ENCODE results near the gene GRIK2.
"Not testable (repeated sequence)": the region's sequence is repeated elsewhere in the genome, so short reads cannot be mapped to it uniquely, and the experiment has no call there.

The GRIK2 gene

GRCh38 chr6:101393251-101393828, at the start of gene GRIK2:
Gene GRIK2 (plus strand): TSS chr6:101393708.
- DNase-seq, result peak; percentile 19

DNA sequence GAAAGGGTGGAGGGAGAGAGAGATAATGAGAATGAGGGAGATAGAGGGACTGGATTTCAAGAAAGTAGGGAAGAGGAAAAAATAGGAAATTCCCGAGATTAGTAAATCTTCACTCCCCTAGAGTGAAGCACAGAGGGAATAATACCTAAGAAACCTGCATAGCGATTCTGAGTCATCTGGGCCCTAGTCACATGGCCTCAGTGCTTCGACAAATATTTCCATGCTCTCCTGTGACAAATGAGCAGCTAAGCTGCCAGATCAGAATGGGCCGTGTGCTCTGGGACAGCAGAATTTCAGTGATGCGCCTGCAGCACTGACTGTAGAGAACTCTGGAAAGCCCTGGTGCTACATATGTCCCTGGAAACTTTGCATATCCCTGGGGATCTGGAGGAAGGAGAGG, 48.6 kb upstream of the GRIK2 start:
- DNase-seq, result no peak

GRCh38 chr6:101348816-101349215, 44.7 kb upstream of the GRIK2 start:
- no peak for DNase-seq

DNA sequence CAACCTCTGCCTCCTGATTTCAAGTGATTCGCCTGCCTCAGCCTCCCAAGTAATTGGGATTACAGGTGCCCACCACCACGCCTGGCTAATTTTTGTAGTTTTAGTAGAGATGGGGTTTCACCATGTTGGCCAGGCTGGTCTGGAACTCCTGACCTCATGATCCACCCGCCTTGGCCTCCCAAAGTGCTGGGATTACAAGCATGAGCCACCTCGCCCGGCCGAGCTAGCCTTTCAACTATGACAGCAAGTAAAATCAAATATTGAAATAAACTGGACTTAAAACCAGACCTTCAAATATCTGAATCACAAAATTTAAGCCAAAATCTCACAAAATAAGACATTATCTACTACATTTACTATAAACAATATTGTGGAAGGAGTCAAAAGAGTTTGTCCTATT, 42.9 kb upstream of the GRIK2 start:
- DNase-seq, result not testable (repeated sequence)

- no peak for DNase-seq
Observed at GRCh38 chr6:101351173-101351572, 42.3 kb upstream of the GRIK2 start.

DNA sequence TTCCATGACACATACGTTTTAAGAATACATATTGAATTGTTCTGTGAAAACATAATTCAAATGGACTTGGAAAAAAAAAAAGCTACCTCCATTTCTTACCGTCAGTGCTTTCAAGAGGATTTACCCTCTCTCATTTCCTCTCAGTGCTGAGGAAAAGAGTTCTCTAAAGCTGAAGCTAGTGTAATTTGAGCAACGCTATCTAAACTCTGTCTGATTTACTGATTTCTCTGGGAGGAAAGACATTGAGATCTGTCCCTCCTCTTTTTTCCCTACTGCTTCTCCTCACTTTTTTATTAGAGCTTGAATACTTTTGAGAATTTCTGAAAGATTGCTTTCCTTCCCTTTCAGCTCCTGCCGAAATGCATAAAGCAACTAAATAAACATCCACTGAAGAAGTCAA, 41.2 kb upstream of the GRIK2 start:
- DNase-seq, result no peak

DNA sequence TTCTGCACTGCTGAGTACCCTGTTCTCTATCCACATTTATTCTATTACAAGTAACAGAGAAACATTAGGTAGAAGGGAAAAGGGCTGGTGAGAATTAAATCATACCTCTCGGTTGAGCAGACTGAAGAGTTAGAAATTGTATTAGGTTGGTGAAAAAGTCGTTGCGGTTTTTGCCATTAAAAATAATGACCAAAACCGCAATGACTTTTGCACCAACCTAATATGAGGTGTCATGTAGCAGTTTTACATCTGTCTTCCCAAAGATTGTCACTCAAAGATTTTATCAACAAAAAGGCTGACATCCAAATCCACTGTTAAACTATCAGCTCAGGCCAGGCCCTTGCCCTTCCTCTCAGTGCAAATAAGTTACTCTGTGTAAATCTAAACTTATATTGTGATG, 28.3 kb upstream of the GRIK2 start:
- no peak for DNase-seq

GRCh38 chr6:101379926-101380325, 13.6 kb upstream of the GRIK2 start:
- DNase-seq, result no peak

GRCh38 chr6:101380897-101381630, 12.4 kb upstream of the GRIK2 start:
- no peak for DNase-seq

DNA sequence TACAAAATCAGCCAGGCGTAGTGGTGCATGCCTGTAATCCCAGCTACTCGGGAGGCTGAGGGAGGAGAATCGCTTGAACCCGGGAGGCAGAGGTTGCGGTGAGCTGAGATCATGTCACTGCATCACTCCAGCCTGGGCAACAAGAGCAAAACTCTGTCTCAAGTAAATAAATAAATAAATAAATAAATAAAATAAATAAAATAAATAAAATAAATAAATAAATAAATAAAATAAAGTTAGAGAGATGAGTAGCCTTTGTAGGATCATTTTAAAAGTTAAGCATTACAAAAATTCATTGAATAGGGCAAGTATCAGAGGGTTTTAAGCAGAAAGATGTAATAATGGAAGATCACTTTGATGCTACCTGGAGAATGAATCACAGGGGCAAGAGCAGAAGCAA, 9.8 kb upstream of the GRIK2 start:
- DNase-seq, result not testable (repeated sequence)

- no peak for DNase-seq
Observed at GRCh38 chr6:101386982-101387381, 6.5 kb upstream of the GRIK2 start.

- peak; percentile 5 for DNase-seq
Observed at GRCh38 chr6:101391772-101392585, 1.5 kb upstream of the GRIK2 start.

DNA sequence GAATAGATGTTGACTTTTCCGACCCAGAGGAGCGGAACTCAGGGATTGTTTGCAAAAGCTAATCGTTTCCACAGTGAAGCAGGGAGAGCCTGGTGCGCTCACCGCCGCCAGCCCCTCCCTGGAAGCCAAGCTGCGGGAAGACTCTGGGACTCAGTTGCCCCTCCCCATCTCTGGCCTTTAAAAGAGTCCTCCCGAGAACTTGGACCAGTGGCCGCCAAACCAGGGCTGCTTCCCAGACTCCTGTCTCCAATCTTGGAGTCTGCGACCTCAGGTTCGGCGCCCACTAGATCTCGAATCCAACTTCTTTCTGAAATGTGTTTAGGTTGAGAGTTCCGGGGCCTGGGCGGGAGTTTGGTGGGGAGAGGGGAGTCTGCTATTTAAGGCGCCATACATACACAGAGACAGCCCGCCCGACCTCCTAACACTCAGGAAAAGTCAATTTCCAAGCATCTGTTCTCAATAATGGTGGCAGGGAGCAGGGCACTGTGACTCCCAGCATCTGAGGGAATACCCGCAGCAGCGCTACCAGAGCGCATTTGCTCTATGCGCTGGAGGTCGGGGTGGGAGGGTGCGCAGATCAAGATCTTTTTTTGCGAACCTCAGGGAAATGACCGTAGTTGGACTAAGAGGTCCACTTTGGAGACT, 800 bp upstream of the GRIK2 start:
- DNase-seq, result no peak

GRCh38 chr6:101393829-101394251, 332 bp downstream of the GRIK2 start:
- peak; percentile 18 for DNase-seq

GRCh38 chr6:101394936-101395335, 1.4 kb downstream of the GRIK2 start:
- no peak for DNase-seq

DNA sequence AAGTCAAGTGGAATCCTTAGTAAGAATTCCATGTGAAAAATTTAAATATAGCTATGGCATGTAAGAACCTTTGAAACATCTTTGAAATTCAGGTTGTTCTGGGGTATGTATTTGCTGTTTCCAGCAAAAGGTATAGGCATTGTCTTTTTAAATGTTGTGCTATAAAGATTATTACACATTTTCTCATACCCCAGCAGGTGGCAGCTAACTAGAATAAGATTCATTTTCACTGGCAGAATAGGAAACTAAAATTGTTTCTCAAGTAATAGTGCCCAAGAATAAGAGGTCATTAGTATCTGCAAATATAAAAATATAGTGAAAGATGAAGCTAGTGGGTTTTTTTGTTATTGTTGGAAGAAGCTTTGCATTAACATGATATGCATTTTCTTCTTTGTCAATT, 1.8 kb downstream of the GRIK2 start:
- no peak for DNase-seq

GRCh38 chr6:101396548-101397173, 3.2 kb downstream of the GRIK2 start:
- peak; percentile 61 for DNase-seq

- peak; percentile 7 for DNase-seq
Observed at GRCh38 chr6:101397199-101397598, 3.7 kb downstream of the GRIK2 start.

- no peak for DNase-seq
Observed at GRCh38 chr6:101398716-101399615, 5.5 kb downstream of the GRIK2 start.

GRCh38 chr6:101399616-101400162, 6.2 kb downstream of the GRIK2 start:
- DNase-seq, result no peak

GRCh38 chr6:101400326-101401135, 7.0 kb downstream of the GRIK2 start:
- DNase-seq, result no peak

Measured in fibroblast of skin of right quadriceps (primary cell).